ENCODE measurements around the gene MCM3.

DNA sequence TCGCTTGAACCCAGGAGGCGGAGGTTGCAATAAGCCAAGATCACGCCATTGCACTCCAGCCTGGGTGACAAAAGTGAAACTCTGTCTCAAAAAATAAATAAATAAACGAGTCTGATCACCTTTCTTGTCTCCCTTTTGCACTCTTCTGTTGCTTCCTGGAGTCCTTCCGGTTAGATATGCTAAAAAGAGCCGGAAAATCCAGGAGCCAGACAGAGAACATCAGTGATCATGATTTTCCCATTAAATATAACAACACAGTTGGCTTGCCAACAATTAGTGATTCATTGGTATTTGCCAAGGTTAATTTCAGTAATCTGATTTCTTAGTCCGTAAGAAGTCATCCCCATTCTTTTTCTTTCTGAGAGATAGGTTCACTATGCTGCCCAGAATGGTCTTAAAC, 3.7 kb upstream of the MCM3 start:
- TF ChIP-seq TAF1 (IDR thresholded peaks at IDR 0.05; ENCODE audit: low read depth, low read length) (no peak), POLR2AphosphoS5 (IDR thresholded peaks at IDR 0.05; ENCODE audit: low read depth, low read length) (no peak), POLR2A (IDR thresholded peaks at IDR 0.05; ENCODE audit: low read depth, low read length) (no peak)
